Thoracic aorta (tissue), 2 donors: ENCODE measurements around the gene TPO. TPM values are rescaled to one million over a fixed set of nuclear protein-coding genes. Genes with fewer than 3 reads are reported as not detected.

Source experiments
- ATAC-seq: fragments of 150-250 bp; one replicate; pipeline ENCODE4 v1.8.0; 2017; ENCODE audit warnings: low read depth; ENCODE audit not compliant: insufficient number of reproducible peaks, low FRiP score
- DNase-seq: peaks from one replicate; pipeline ENCODE4 v3.0.0-alpha.2; 2020; ENCODE audit warnings: low spot score
- H3K27ac ChIP-seq, 2 donors: fragments of 200-600 bp; sonication (generic); 1 replicate in 1 of 2; 2 replicates in 1 of 2; pipeline ENCODE4 v1.5.1; 2016; ENCODE audit warnings: mild to moderate bottlenecking in 2 of 2, moderate library complexity in 2 of 2
- H3K27me3 ChIP-seq: fragments of 200-600 bp; sonication (generic); replicated peaks from 2 replicates; pipeline ENCODE4 v1.6.0; 2016; ENCODE audit warnings: mild to moderate bottlenecking; ENCODE audit not compliant: insufficient read depth
- H3K36me3 ChIP-seq: fragments of 200-600 bp; sonication (generic); one replicate; pipeline ENCODE4 v1.5.1; 2016
- H3K4me1 ChIP-seq, 2 donors: fragments of 200-600 bp; sonication (generic); 1 replicate in 1 of 2; 2 replicates in 1 of 2; pipeline versions ENCODE4 v1.5.1 to v1.6.0; 2016; ENCODE audit warnings: low read depth in 2 of 2, mild to moderate bottlenecking in 1 of 2; ENCODE audit not compliant: control insufficient read depth in 1 of 2
- H3K4me3 ChIP-seq: fragments of 200-600 bp; sonication (generic); 2 replicates; pipeline ENCODE4 v1.5.1; 2016; ENCODE audit warnings: mild to moderate bottlenecking
- H3K9me3 ChIP-seq: fragments of 200-600 bp; sonication (generic); 2 replicates; pipeline ENCODE4 v1.5.1; 2016
- CTCF ChIP-seq: fragments of 200-600 bp; sonication (generic); IDR thresholded peaks from one replicate; pipeline ENCODE4 v1.5.1; 2019; ENCODE audit warnings: antibody characterized with exemption
- total RNA-seq, 2 donors: library from RNA; depleted of rRNA; stranded (reverse); fragments of >200 nt; gene quantifications; one replicate each; pipeline versions ENCODE4 v1.1.0 to v1.2.3, GENCODE V29; 2016

Gene TPO
- total RNA-seq, 2 donors from 2014 or later: 8.1 to 24.1 TPM

DNA sequence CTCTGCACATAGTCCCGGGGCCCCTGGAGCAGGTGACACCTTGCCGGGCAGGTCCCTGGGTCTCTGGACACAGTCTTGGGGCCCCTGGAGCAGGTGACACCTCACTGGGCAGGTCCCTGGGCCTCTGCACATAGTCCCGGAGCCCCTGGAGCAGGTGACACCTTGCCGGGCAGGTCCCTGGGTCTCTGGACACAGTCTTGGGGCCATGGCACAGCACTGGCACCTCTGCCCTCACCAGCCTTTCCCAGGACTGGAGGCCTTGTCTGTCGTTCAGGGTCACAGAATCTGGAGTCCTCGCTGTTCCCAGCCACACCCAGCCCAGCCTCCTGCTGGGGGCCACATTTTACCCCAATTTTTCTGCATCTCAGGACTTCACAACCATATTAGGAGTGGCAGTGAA is 2.2 kb downstream of the TPO start:
- H3K27me3 ChIP-seq: no peaks in the 10 kb centered on the region
- H3K27ac ChIP-seq: no peak overlapping the region
- no peak for TF ChIP-seq CTCF
- DNase-seq (no peak), ATAC-seq (no peak)
- H3K4me3 ChIP-seq: no peak overlapping the region
- no peaks in the 10 kb centered on the region for H3K4me1 ChIP-seq
- H3K9me3 ChIP-seq: no peaks in the 10 kb centered on the region
- no peaks in the 10 kb centered on the region for H3K36me3 ChIP-seq

- no peaks in the 10 kb centered on the region for H3K36me3 ChIP-seq
- H3K4me3 ChIP-seq: no peak overlapping the region
- ATAC-seq (no peak), DNase-seq (no peak)
- H3K27ac ChIP-seq: no peak overlapping the region
- H3K9me3 ChIP-seq: no peaks in the 10 kb centered on the region
- no peak for TF ChIP-seq CTCF
- H3K27me3 ChIP-seq: no peaks in the 10 kb centered on the region
- no peaks in the 10 kb centered on the region for H3K4me1 ChIP-seq
Measured at GRCh38 chr2:1418566-1418965, 5.3 kb downstream of the TPO start.

GRCh38 chr2:1420746-1421480 is 7.7 kb downstream of the TPO start:
- no peaks in the 10 kb centered on the region for H3K4me1 ChIP-seq
- no peaks in the 10 kb centered on the region for H3K9me3 ChIP-seq
- H3K27me3 ChIP-seq: no peaks in the 10 kb centered on the region
- ATAC-seq: no peak
- no peak for TF ChIP-seq CTCF
- DNase-seq: no peak
- no peaks in the 10 kb centered on the region for H3K36me3 ChIP-seq
- no peak overlapping the region for H3K4me3 ChIP-seq
- no peak overlapping the region for H3K27ac ChIP-seq

DNA sequence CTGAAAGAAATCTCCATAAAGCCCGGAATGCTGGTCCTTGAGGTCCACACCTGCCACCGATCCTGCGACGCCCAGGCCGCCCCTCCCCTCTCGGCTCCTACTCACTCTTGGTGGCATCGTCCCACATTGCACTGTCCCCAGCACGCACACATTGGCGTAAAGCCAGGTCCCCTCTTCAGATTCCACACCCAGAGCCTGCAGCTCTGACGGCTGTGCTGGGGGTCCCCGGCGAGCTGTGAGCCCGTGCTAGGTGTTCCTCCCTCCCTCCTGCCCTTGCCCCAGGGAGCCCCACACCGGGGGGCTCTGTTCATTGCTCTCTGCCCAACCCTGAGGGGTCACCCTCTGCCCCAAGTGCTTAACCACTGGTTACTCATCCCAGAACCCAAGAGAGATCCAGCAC is 8.5 kb downstream of the TPO start:
- H3K4me1 ChIP-seq: no peaks in the 10 kb centered on the region
- H3K36me3 ChIP-seq: no peaks in the 10 kb centered on the region
- no peak for TF ChIP-seq CTCF
- H3K27ac ChIP-seq: no peak overlapping the region
- ATAC-seq: no peak
- no peak for DNase-seq
- H3K4me3 ChIP-seq: no peak overlapping the region
- no peaks in the 10 kb centered on the region for H3K27me3 ChIP-seq
- H3K9me3 ChIP-seq: no peaks in the 10 kb centered on the region

- TF ChIP-seq CTCF: no peak
- no peaks in the 10 kb centered on the region for H3K36me3 ChIP-seq
- no peak overlapping the region for H3K4me3 ChIP-seq
- no peaks in the 10 kb centered on the region for H3K9me3 ChIP-seq
- no peaks in the 10 kb centered on the region for H3K4me1 ChIP-seq
- DNase-seq: no peak
- ATAC-seq: no peak
- no peaks in the 10 kb centered on the region for H3K27me3 ChIP-seq
- H3K27ac ChIP-seq: no peak overlapping the region
Measured at GRCh38 chr2:1422131-1422530, 8.9 kb downstream of the TPO start.
